ENCODE results near the gene SMAP2.

- no peak for TF ChIP-seq CTCF (conservative IDR thresholded peaks at IDR 0.05 in 1 of 2, IDR thresholded peaks at IDR 0.05 in 1 of 2; ENCODE audit: low read depth in 1 of 2, low read length in 2 of 2)
- no peak for TF ChIP-seq EZH2 (IDR thresholded peaks at IDR 0.05; ENCODE audit: low read length, missing control alignments)
Observed at GRCh38 chr1:40407453-40407852, 33.9 kb downstream of the SMAP2 start.

All from fibroblast of lung (primary cell).